Left colon (tissue), 2 donors: Measurements from ENCODE around the gene KDM4D. TPM values are rescaled to one million over a fixed set of nuclear protein-coding genes. Genes with fewer than 3 reads are reported as not detected.
A peak's percentile ranks its signal among the peaks of the same experiment; 100 is the strongest.

Experiments used
- ATAC-seq: fragments of 200-7000 bp; cut with Tn5 transposase; one replicate; pipeline ENCODE4 v1.9.1; 2020; ENCODE audit warnings: mild to moderate bottlenecking, moderate library complexity
- DNase-seq, 2 donors: peaks; one replicate each; pipeline ENCODE4 v3.0.0-alpha.2; 2020
- intact Hi-C, 2 donors: fragments of 100-400 bp; cut with DNase I in 1 of 2; cut with micrococcal nuclease in 1 of 2; formaldehyde crosslinking; loops; one replicate each; pipeline versions ENCODE4 v1.11.2 to v1.14.0; 2022; cut with DNase I, micrococcal nuclease
- total RNA-seq, 2 donors: library from RNA; stranded (reverse); fragmentation: NEBNext Ultra II Directional; extraction: Animal tissue kit (Norgen Biotek cat#: 25700); gene quantifications; one replicate each; pipeline ENCODE4 v1.2.1, GENCODE V29; 2021
- donor health status: DM: no; HTN: no; CAD: no.
- donor health status: DM: yes; HTN: yes; CAD: no.

KDM4D gene
- total RNA-seq, 2 donors from 2014 or later, result 0.25 to 0.55 TPM

DNA sequence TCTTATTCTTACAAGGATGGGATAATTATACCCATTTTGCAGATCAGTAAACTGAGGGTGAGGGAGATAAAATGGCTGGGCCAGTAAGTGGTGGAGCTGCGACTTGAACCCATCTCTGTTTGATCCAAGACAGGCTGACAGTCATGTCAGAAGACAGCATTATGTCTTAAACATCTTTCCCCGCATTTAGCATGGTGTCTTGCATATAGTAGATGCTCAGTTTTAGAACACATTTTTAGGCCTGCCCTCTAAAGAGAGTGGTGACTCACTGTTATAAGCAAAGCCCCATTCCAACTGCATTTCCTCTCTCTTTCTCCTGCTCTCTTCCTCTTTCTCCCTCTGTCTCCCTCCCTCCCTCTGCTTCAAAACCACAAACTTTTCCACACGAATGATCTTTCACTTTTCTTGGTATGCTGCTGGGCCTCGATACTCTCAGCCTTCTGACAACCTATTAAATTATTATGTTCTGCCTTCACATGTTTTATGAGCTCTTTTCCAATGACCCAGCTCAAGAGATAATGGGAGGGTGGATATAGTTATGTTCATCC, 25.4 kb upstream of the KDM4D start:
- DNase-seq (no peak), ATAC-seq (no peak)
- intact Hi-C loops, result no loop called here

DNA sequence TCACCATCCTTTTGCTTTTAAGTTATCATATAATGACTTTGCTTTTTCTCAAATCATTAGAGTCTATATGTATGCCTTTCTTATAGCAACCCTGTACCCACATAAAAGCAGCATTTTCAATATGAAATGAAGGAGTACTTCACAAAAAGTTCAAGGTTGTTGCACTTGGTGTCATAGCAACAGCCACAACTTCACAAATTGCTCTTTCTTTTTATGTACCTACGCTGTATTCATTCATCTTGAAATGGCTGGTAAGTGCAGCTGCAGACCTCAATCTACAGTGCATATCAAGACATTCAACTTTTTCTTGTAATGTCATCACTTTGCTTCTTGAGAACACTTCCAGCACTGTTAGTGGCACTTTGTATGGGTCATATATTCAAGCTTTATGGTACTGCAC, 18.8 kb upstream of the KDM4D start:
- DNase-seq (no peak), ATAC-seq (no peak)
- intact Hi-C loops, result no loop called here

DNA sequence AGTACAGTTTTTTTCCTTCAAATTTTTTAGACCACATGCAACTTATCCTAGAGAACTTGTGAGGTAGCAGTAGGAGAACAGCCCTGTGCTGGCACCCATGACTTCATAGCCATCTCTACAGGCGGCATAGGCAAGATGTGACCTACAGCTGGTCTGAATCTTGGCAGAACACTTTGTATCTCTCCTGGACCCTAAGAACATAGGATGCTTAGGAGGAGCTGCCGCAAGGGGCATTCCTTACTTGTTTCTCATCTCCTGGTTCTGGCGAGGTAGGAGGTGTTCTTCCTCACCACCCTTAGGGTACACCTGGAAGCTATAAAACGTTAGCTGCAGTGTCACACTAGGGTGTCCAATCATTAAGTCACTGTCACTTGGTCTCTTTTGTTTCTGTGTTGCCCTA, 16.5 kb upstream of the KDM4D start:
- intact Hi-C loops, result no loop called here
- DNase-seq (no peak), ATAC-seq (no peak)

DNA sequence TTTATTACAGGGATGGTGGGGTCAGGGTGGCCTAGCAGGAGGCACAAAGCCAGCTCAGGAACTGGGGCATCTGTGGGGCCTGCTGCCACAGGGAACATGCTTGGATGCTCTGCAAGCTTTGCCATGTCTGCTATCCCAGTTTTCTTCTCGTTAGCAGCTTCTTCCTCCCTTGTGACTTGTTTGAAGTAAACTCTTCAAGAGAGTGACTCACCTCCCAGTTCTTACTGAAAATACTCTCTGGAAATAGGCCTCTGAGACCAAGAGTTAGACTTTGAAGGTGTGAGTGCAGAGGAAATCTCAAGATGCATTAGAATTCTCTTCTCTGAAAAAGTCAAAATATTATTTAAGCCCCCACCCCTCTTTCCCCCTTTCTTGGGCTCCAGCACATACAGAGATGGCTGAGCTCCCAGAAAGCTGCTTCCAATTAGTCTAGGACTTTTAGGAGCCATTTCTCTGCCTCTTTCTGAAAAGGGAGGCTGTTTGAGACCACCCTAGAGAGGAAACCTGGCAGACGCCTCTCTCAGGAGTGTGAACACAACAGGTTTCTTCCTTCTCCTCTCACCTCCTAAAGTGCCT, 15.3 kb upstream of the KDM4D start:
- ATAC-seq, result no peak

DNA sequence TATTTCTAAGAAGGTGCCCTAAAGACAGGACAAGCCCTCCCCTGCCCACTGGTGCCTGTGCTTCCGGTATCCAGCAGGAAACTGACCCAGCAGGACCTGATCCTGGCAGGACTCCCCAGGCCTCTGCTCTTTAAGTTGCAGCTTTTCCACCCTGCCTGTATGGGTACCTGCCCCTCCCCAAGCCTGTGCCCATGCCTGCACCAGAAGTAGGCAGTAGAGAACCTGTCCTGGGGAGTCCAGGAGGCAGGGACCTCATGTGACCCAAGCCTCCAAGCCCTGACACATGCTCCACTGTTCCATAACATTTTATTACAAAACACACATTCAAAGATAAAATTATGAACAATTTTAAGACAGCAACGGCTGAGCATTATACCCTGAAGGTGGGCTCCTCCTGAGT, 14.3 kb upstream of the KDM4D start:
- ATAC-seq (no peak), DNase-seq (no peak)
- intact Hi-C loops, result no loop called here

More for the DNA sequence above, 15.3 kb upstream of the KDM4D start:
- intact Hi-C loops, result no loop called here
- no peak for DNase-seq

DNA sequence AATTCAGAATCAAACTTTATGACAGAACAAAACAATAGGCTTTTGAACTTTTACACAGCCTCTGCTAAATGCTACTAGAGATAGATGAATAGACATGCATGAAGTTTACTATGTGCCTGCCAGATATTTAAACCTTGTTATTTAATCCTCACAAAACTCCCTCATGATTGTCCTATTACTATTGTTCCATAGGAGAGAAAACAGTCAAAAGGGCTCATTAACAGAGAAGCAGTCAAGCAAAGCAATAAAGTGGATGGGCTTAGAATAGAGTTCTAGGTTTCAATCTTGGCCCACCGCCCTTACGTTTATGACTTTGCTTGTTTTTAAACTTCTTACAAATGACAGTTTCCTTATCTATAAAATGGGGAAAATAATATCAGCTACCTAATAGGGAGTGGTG, 13.0 kb upstream of the KDM4D start:
- DNase-seq (no peak), ATAC-seq (no peak)
- intact Hi-C loops, result no loop called here

DNA sequence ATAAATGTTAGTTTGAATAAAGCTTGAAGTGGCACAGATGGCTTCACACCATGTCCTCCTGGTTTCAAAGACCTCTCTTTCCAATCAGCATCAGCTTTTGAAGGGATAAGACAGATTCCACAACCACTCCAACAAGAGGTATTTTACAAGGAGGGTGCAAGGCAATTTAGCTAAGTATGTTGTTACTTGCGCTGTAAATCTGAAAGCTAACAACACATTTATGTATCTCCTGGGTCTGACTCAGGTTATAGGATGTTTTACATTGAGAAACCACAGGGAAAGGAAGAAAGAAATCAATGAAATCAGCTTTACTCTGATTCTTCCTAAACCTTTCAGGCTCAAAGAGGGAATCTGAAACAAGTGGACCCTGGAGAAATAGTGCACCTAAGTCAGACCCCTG, 12.3 kb upstream of the KDM4D start:
- intact Hi-C loops, result no loop called here
- ATAC-seq (no peak), DNase-seq (no peak)

DNA sequence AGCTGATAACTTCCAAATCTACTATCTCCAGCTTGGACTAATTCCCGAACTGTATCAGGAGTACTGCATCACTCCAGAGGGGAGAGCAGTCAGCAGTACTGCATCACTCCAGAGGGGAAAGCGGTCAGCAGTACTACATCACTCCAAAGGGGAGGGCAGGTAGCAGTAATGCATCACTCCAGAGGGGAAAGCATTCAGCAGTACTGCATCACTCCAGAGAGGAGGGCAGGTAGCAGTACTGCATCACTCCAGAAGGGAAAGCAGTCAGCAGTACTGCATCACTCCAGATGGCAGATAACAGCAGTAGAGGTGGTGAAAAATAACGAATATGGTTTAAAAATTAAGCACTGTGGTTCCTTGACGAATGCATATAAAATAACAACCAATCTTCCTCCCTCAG, 8.6 kb upstream of the KDM4D start:
- no peak for DNase-seq
- no peak for ATAC-seq
- intact Hi-C loops, result no loop called here

DNA sequence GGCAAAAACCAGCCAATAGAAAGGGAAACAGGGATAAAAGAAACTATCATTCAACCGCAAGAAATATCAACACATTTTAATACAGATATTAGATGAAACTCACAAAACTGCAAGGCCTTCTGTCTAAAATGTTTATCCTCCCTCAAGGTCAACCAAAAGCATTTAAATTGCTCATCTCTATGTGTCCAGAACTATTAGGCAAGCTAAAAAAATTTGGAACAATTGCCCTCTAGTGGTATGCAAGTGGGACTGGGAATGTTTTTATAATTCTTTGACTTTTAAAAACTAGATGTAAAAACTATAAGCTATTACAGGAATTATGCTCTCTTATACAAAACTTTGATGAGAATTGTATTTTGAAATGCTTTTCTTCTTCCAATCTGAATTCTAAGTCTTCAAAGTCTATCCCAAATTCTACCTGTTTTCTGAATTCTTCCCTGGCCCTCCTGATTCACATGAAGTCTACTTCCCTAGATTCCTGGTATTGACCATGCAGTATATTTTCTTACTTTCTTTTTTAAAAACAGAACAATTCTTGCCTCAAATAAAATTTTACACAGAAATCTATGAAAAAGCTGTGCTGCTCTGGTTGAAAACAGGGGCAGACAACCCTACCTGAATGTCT, 5.1 kb upstream of the KDM4D start:
- intact Hi-C loops, result no loop called here
- ATAC-seq, result no peak

DNA sequence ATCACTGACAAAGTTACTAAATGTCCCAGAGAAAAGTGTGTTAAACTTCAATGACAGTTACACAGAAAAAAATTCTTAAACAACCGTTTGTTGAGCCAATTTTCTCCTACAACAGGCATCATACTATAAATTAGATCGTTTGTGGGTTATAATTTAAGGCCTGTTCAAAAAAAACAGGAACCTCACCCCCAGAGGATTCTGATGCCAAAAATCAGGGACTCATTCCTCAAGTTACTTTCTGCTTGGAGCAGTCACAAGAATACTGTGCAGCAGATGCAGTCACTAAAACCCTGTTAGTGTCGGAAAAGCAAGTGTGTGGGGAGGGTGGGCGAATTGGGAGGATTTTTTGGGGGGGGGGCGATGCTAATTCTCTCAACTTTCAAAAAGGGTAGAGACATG, 810 bp upstream of the KDM4D start:
- DNase-seq, result no peak
- intact Hi-C loops, result loop anchor here in 1 of 2 donors (10.0 kb wide), 1 partner anchor 172 kb away; no protein-coding TSS in a partner anchor
- ATAC-seq, result peak; percentile 3

More for the DNA sequence above, 5.1 kb upstream of the KDM4D start:
- no peak for DNase-seq

DNA sequence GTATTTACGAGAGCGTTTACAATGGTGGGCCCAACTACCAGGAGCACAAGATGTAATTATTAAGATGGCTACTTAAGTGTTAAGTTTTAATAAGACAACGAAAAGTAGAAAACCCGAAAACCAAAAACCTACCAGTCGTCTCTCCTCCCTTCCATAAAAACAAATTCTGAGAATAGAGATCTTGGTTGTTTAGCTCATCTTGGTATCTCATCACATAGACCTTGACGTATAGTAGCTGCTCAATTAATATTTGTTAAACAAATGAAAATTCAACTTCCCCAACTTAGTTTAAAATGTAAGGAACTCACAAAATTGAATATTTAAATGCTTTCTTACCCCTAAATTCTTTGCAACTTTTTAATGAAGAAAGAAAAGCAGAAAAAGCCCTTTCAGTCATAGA, 669 bp downstream of the KDM4D start:
- ATAC-seq (no peak), DNase-seq (no peak)
- intact Hi-C loops, result loop anchor here in 1 of 2 donors (10.0 kb wide), 1 partner anchor 171 kb away; no protein-coding TSS in a partner anchor

DNA sequence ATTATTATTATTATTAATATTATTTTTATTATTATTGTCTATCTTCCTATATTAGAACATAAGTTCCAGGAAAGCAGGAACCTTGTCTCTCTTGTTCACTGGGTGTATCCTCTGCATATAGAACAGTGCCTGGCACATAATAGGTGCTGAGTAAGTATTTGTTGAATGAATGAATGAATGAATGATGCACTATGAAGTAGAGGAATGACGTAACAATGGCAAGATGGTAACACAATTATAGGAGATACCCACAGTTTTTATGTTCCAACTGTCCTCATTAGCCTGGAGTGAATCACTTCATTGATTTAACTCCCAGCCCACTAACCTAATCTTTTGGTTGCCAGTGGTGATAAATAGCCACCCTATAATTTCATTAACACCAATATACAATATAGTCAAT, 2.1 kb downstream of the KDM4D start:
- ATAC-seq (no peak), DNase-seq (no peak)
- intact Hi-C loops, result loop anchor here in 1 of 2 donors (10.0 kb wide), 1 partner anchor 169 kb away; no protein-coding TSS in a partner anchor

DNA sequence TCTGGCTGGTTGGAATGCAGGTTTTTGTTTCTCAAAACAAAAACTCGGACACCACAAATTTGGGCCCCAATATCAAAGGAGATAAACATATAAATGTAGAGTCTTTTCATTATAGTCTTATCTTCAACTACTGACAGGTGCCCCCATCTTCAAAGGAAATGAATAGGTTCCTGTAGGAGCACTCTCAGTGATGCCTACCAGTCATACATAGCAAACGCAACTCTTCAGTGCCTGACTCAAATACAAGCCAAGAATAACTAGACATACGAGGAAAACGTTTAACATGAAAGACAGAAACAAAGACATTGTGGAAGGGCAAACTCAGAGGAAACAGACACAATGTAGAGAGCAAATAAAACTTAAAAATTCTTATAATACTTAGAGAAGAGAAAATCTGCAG, 13.9 kb downstream of the KDM4D start:
- no peak for ATAC-seq
- DNase-seq, result no peak
- intact Hi-C loops, result loop anchor here in 1 of 2 donors (10.0 kb wide), 1 partner anchor 47 kb away; no protein-coding TSS in a partner anchor

DNA sequence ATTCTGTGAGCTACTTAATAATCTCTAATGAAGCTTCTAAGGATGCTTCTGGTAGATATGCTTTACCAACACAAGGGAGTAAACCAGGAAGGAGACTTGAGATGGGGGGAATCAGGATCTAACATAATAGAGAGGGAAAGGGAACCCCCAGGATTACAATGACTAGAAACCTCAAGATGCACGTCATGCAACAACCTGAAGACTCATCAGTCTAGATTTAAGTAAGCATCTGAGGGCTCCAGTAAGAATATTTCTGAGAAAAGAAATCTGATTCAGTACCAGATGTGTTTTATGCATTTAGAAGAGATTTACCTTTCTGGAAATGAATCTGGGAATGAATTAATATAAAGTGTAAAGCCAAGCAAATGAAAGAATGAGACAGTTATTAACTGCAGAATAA, 15.2 kb downstream of the KDM4D start:
- ATAC-seq, result no peak
- intact Hi-C loops, result loop anchor here in 1 of 2 donors (10.0 kb wide), 1 partner anchor 46 kb away; no protein-coding TSS in a partner anchor
- DNase-seq, result no peak

DNA sequence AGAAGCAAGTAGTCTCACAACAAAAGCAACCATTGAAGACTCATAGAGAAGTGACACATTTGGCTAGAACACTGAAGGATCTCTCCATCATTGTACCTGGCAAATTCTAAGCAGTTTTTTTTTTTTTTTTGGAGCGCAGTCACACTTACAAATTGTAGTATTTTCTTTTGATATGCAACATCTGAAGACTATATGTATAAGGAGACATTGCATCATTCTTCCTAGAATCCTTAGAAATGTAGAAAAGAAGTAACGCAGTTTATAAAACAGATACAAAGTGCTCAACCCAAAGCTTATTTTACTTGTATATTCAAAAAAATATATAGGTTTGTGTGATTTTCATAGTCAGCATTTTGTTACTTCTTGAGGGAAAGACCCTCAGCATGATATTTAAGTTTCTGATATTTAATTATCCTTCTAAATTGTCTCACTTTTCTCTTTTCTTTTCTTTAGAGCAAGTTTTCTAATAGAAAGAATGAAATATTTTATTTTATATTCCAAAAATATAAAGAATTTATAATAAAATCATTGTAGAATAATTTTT, 20.0 kb downstream of the KDM4D start:
- DNase-seq (no peak), ATAC-seq (no peak)
- intact Hi-C loops, result no loop called here

DNA sequence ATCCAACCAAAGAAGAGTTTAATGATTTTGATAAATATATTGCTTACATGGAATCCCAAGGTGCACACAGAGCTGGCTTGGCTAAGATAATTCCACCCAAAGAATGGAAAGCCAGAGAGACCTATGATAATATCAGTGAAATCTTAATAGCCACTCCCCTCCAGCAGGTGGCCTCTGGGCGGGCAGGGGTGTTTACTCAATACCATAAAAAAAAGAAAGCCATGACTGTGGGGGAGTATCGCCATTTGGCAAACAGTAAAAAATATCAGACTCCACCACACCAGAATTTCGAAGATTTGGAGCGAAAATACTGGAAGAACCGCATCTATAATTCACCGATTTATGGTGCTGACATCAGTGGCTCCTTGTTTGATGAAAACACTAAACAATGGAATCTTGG, 23.9 kb downstream of the KDM4D start:
- ATAC-seq, result no peak
- DNase-seq, result no peak
- intact Hi-C loops, result no loop called here

DNA sequence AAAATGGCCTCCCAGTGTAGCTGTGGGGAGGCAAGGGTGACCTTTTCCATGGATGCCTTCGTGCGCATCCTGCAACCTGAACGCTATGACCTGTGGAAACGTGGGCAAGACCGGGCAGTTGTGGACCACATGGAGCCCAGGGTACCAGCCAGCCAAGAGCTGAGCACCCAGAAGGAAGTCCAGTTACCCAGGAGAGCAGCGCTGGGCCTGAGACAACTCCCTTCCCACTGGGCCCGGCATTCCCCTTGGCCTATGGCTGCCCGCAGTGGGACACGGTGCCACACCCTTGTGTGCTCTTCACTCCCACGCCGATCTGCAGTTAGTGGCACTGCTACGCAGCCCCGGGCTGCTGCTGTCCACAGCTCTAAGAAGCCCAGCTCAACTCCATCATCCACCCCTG, 24.8 kb downstream of the KDM4D start:
- intact Hi-C loops, result no loop called here
- ATAC-seq (no peak), DNase-seq (no peak)

DNA sequence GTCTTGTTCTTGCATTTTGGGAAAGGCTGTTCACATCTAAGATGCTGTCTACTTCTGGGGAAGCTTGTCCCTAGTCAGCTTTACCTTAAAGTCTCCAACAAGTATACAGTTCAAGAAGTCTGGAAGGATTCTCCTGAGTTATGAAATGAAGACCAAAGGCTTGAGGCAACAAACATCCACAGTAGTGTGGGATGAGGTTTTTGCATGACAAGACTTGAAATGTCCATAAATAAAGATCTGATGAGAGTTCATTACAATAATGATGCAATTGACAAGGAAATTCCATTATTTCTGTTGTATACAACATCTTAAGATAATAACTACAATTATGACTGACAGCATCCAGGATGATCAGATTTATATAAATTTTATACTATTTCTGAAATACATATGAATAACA, 30.2 kb downstream of the KDM4D start:
- DNase-seq, result no peak
- intact Hi-C loops, result no loop called here
- ATAC-seq, result no peak

DNA sequence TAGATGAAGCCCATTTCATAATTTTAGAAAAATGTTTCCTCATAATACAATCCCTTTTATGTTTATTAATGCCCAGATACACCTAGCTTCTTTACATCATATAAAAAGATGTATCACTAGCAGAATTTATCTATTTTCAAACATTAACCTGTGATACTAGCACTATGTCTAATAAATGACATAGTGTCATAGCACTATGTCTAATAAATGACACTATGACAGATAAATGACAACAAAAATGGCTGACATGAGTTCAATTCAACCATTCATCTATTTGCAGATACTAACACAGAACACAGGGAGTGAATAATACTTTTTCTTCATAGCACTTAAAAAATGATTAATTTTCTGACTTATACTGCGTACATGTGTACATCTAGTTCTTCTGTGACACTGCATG, 32.1 kb downstream of the KDM4D start:
- ATAC-seq (no peak), DNase-seq (no peak)
- intact Hi-C loops, result no loop called here

DNA sequence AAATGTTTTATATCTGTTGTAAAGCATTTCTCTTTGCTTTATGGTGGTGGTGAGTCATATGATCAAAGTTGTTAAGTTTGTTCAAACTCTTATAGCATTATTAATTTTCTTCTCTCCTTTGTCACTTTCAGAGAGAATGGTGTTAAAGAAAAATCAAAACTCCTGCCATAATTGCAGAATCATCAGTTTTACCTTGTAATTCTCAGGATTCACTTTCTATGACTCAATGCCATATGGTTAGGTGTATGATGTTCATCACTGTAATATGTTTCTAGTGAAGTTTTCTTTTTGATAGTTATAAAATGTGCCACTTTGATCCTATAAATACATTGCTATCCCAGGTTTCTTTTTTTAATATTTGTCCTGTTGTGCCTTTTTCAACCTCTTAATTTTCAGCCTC, 37.9 kb downstream of the KDM4D start:
- no peak for ATAC-seq
- no peak for DNase-seq
- intact Hi-C loops, result no loop called here
